NCI-H2107 treated with DMSO at 0.1 percent for 48 hours (cell line): ENCODE data around the gene ZFP36L1.

Experiments
- DNase-seq: peaks from one replicate; lab custom pipeline; 2025; ENCODE audit not compliant: unreplicated experiment; lab: John Stamatoyannopoulos, UW

Gene ZFP36L1

GRCh38 chr14:68784978-68785533, 7.8 kb downstream of the ZFP36L1 start:
- no peak for DNase-seq

- DNase-seq = no peak
These were observed 8.5 kb downstream of the ZFP36L1 start for GRCh38 chr14:68784226-68784910.

GRCh38 chr14:68783408-68784225, 9.2 kb downstream of the ZFP36L1 start:
- DNase-seq = no peak

- DNase-seq = no peak
These were observed 10.5 kb downstream of the ZFP36L1 start for GRCh38 chr14:68782091-68782981.

- no peak for DNase-seq
These were observed 11.5 kb downstream of the ZFP36L1 start for GRCh38 chr14:68781161-68782021.

GRCh38 chr14:68780358-68781160, 12.3 kb downstream of the ZFP36L1 start:
- no peak for DNase-seq

GRCh38 chr14:68779761-68780323, 13.0 kb downstream of the ZFP36L1 start:
- DNase-seq = no peak

GRCh38 chr14:68777644-68778043, 15.2 kb downstream of the ZFP36L1 start:
- DNase-seq = no peak

- no peak for DNase-seq
These were observed 17.2 kb downstream of the ZFP36L1 start for GRCh38 chr14:68775614-68776126.

GRCh38 chr14:68774771-68775613, 17.9 kb downstream of the ZFP36L1 start:
- DNase-seq = no peak

- no peak for DNase-seq
These were observed 20.0 kb downstream of the ZFP36L1 start for GRCh38 chr14:68772761-68773381.

- DNase-seq = no peak
These were observed 21.2 kb downstream of the ZFP36L1 start for GRCh38 chr14:68771631-68772030.

- no peak for DNase-seq
These were observed 22.1 kb downstream of the ZFP36L1 start for GRCh38 chr14:68770553-68771286.

- DNase-seq = no peak
These were observed 22.8 kb downstream of the ZFP36L1 start for GRCh38 chr14:68770051-68770450.

GRCh38 chr14:68768316-68768715, 24.6 kb downstream of the ZFP36L1 start:
- no peak for DNase-seq

- DNase-seq = no peak
These were observed 25.6 kb downstream of the ZFP36L1 start for GRCh38 chr14:68767248-68767645.
